ENCODE measurements around the gene SLC6A3.

DNA sequence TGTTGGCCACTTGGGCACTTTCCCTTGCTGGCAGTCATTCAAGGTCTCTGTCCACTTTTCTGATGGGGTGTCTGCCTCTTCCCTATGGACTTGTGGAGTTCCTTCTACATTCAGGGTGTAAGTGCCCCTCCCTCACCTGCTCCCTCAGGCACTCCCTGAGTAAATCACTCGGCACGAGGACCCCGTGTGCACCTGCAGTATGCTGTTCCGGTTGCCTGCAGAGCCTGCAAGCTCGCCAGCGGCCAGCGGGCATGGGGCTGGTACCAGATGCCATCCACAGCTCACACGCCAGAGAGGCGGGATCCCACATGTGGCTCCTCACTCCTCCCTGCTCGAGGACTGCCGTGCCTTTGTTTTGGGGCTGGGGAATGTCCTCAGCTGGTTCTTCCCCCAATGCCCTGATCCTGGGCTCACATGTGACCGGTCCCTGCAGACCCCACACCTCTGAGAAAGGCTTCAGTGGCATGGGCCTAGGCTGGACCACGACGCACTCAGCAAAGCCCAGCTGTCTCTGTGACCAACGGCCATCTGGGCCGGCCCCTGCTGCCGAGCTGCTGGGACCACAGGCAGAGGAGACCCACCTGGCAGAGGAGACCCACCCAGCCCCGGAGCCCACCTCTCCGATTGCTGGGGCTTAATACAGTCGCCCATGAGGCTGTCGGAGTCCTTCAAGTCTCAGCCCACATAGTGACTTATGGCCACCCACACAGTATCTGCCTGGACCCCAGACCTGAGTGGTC, 54.2 kb downstream of the SLC6A3 start:
- TF ChIP-seq YY1 (IDR thresholded peaks at IDR 0.05; ENCODE audit: insufficient read depth, insufficient read length) (no peak), ZNF274 (IDR thresholded peaks at IDR 0.05; ENCODE audit: low read depth, low read length) (no peak)
